ENCODE measurements around the gene CROCC2. TPM values are rescaled to one million over a fixed set of nuclear protein-coding genes. Genes with fewer than 3 reads are reported as not detected.

CROCC2 gene
- polyA plus RNA-seq, 1 experiment: not detected

DNA sequence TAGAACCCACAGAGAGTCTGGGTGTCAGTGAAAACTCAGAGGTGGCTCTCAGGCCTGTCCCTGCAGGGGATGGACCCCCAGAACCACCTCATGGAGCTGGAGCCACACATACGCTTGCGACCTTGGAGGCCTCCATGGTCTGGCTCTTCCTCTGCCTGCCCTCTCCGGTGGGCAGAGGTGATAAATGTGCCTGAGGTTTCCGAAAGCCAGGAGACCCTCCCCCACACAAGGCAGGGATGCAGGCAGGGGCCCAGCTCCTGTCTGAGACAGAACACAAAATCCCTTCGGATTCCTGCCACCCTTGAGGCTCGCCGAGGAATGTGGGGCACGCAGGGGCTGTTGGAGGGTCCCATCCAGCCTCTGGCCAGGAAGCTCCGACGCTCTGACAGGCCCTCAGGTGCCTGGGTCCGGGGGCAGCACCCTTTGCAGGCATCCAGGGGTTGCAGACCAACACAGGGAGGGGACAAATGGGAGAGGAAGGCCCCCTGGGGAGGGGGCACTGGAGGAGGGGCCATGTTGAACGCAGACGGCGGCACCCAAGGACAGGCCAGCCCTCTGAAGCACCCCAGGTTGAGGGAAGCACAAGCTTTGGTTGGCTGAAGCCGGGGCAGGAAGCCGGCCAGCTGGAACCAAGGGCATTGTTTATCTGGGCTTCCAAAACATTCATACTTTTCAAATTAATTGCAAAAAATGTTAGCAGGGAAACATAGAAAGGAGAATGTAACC, 88.2 kb downstream of the CROCC2 start:
- TF ChIP-seq, protein P1, sequence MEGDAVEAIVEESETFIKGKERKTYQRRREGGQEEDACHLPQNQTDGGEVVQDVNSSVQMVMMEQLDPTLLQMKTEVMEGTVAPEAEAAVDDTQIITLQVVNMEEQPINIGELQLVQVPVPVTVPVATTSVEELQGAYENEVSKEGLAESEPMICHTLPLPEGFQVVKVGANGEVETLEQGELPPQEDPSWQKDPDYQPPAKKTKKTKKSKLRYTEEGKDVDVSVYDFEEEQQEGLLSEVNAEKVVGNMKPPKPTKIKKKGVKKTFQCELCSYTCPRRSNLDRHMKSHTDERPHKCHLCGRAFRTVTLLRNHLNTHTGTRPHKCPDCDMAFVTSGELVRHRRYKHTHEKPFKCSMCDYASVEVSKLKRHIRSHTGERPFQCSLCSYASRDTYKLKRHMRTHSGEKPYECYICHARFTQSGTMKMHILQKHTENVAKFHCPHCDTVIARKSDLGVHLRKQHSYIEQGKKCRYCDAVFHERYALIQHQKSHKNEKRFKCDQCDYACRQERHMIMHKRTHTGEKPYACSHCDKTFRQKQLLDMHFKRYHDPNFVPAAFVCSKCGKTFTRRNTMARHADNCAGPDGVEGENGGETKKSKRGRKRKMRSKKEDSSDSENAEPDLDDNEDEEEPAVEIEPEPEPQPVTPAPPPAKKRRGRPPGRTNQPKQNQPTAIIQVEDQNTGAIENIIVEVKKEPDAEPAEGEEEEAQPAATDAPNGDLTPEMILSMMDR (IDR thresholded peaks at IDR 0.05; ENCODE audit: insufficient read depth, low read depth, low read length): no peak
- ChIA-PET CTCF (no interaction called here), POLR2A (no interaction called here)
- H3K4me3 ChIP-seq (ENCODE audit: low read depth, low read length): no peak overlapping the region
- no peaks in the 10 kb centered on the region for H3K36me3 ChIP-seq (ENCODE audit: control insufficient read depth, insufficient read depth, low read length)
- DNase-seq (ENCODE audit: low read depth): no peak
- H3K27me3 ChIP-seq (ENCODE audit: control insufficient read depth, insufficient read depth, low read length): no peaks in the 10 kb centered on the region

- H3K36me3 ChIP-seq (ENCODE audit: control insufficient read depth, insufficient read depth, low read length): peaks cover 2% of the 10 kb centered on the region; the same call in 1 of the 2 replicates
- TF ChIP-seq, protein P1 (IDR thresholded peaks at IDR 0.05; ENCODE audit: insufficient read depth, low read depth, low read length): no peak
- no peaks in the 10 kb centered on the region for H3K27me3 ChIP-seq (ENCODE audit: control insufficient read depth, insufficient read depth, low read length)
- ChIA-PET CTCF (no interaction called here), POLR2A (no interaction called here)
- no peak overlapping the region for H3K4me3 ChIP-seq (ENCODE audit: low read depth, low read length)
- DNase-seq (ENCODE audit: low read depth): no peak
Measured at GRCh38 chr2:240995041-240996021, 89.2 kb downstream of the CROCC2 start.

GRCh38 chr2:240996161-240996833, 90.2 kb downstream of the CROCC2 start:
- DNase-seq (ENCODE audit: low read depth): no peak
- CTCF ChIA-PET: no interaction called here
- Histone ChIP-seq H3K36me3 (ENCODE audit: control insufficient read depth, insufficient read depth, low read length) (peaks cover 3% of the 10 kb centered on the region; the same call in 1 of the 2 replicates), H3K27me3 (ENCODE audit: control insufficient read depth, insufficient read depth, low read length) (no peaks in the 10 kb centered on the region), H3K4me3 (ENCODE audit: low read depth, low read length) (no peak overlapping the region)
- POLR2A ChIA-PET: no interaction called here
- TF ChIP-seq, protein P1 (IDR thresholded peaks at IDR 0.05; ENCODE audit: insufficient read depth, low read depth, low read length): no peak

- ChIA-PET CTCF (no interaction called here), POLR2A (no interaction called here)
- Histone ChIP-seq H3K36me3 (ENCODE audit: control insufficient read depth, insufficient read depth, low read length) (peaks cover 3% of the 10 kb centered on the region; the same call in 1 of the 2 replicates), H3K27me3 (ENCODE audit: control insufficient read depth, insufficient read depth, low read length) (no peaks in the 10 kb centered on the region), H3K4me3 (ENCODE audit: low read depth, low read length) (no peak overlapping the region)
- TF ChIP-seq, protein P1 (IDR thresholded peaks at IDR 0.05; ENCODE audit: insufficient read depth, low read depth, low read length): no peak
- DNase-seq (ENCODE audit: low read depth): no peak
Measured at GRCh38 chr2:240996834-240997140, 90.7 kb downstream of the CROCC2 start.
